GM12874 (cell line): ENCODE data around the gene CYBRD1.

Source experiments
- TF ChIP-seq, protein P1 (sequence below): IDR thresholded peaks from 2 replicates; pipeline ENCODE4 v1.5.1; 2011; ENCODE audit warnings: low read depth, mild to moderate bottlenecking, control low read depth, low read length, moderate library complexity; ENCODE audit not compliant: insufficient read depth

Gene CYBRD1

DNA sequence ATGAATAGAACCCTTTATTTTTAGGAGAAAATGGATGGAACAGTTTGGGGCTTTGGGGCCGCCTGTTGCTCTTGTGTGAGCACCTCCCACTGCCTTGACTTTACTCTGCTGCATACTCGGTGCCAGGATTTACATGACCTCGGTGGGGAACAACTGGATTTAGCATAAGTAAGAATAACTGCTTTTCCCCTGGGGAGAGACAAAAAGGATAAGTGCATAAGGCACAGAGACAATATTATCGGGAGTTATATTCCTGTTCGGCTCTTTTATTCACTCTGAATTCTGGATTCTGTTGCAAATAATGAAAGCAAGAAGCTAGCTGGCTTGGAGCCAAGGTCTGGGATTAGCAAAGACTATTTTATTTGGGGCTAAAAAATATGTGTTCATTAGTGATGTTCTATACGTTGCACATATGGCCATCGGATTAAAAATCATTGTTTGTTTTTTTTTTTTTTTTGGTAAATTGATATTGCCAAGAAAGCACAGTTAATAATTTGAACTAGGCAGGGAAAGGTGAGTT lies 69.8 kb downstream of the CYBRD1 start:
- TF ChIP-seq, protein P1, sequence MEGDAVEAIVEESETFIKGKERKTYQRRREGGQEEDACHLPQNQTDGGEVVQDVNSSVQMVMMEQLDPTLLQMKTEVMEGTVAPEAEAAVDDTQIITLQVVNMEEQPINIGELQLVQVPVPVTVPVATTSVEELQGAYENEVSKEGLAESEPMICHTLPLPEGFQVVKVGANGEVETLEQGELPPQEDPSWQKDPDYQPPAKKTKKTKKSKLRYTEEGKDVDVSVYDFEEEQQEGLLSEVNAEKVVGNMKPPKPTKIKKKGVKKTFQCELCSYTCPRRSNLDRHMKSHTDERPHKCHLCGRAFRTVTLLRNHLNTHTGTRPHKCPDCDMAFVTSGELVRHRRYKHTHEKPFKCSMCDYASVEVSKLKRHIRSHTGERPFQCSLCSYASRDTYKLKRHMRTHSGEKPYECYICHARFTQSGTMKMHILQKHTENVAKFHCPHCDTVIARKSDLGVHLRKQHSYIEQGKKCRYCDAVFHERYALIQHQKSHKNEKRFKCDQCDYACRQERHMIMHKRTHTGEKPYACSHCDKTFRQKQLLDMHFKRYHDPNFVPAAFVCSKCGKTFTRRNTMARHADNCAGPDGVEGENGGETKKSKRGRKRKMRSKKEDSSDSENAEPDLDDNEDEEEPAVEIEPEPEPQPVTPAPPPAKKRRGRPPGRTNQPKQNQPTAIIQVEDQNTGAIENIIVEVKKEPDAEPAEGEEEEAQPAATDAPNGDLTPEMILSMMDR, result no peak

DNA sequence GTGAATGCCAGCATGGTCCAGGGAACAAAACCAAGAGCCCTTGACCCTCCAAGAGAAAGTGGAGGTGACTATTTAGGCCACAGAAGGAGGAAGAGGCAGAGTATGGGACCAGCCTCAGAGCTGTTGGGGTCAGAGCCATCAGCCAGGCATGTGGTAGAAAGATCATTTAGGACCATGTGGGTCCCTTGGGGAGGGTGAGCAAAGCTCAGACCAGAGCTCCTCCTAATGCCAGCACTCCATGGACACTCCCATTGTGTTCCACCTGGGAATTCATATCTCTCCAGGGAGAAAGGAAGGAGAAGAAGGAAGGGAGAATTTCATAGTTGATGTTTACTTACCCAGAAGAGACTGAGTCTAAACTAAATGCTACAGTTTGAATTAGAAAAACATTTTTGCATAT lies 73.2 kb downstream of the CYBRD1 start:
- TF ChIP-seq, protein P1, result no peak

DNA sequence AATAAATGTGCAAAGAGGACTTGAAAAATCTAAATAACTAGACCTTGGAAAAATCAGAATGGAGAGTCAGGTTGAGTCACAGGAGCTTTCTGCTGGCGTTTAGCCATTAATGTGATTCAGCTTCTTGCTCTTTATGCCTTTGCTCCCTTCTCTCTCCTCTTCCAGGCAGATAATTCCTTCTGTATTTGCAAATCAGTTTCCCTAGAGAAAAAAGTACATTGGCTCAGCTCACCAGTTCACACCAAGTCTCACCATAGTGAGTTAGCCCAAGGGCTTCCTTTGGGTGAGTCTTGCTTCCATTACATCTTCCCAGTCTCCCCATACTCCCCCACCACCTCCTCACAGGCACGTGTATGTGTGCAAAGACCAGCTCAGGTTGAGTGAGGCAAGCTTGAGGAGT lies 73.6 kb downstream of the CYBRD1 start:
- TF ChIP-seq, protein P1, result no peak

DNA sequence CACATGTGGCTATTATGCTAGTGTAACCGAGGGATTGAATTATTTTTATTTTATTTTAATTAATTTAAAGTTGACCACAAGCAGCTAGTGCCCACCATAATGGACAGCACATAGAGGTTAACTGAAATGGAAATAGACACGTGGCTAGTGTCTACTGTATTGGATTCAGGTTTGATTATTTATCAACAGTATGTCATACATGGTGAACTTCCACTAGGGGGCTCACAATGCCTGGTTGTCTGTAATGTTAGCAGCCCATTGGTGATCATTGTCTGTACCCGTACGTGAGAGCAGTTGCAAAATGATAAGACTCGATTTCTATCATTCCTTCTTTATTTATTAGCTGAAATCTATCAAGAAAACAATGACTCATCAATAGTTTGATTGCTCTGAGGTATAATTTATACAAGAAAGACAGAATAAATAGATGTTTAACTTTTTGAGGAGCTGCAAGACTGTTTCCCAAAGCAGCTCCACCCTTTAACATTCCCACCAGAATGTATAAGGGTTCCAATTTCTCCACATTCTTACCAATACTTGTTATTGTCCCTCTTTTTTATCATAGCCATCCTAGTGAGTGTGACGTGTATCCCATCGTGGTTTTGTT lies 76.5 kb downstream of the CYBRD1 start:
- TF ChIP-seq, protein P1, result peak; percentile 69

DNA sequence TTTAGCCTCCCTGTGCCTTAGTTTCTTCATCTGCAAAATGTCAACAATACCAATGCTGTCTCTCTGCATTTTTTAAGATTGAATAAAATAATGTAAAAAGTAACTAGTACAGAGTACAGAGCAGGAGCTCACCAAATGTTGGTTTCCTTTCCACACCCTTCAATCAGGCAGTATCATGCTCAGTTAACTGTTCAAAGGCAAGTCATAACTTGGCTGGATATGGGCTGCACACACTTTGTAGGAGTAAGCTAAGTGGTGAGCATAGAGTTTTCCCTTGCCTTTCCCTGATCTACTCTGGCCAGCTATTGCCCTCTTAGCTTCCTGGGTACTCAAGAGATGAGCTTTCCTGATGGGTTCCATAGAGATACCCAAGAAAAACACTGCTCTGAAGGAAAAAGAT lies 77.9 kb downstream of the CYBRD1 start:
- TF ChIP-seq, protein P1, result no peak

DNA sequence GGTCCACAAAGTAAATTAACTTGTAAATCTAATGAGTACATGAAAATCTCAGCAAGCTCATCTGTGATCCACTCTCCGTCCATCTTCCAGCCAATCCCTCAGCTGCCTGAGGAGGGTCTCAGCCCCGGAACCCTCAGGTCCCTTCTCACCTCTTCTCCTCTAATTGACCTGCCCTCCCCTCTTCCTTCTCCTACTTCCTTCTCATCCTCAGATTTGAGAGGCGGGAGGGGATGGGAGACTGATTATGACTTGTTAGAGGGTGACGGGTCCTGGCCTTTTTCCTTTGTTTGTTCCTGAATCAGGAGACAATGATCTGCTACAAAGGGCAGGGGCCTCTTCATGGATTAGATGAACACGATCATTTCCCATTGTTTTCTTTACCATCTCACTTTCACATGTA lies 80.1 kb downstream of the CYBRD1 start:
- TF ChIP-seq, protein P1, result no peak
